Prostate gland (tissue), 2 donors: ENCODE measurements around the gene C5orf15. TPM values are rescaled to one million over a fixed set of nuclear protein-coding genes. Genes with fewer than 3 reads are reported as not detected.

Experiments
- DNase-seq: peaks from one replicate; pipeline ENCODE4 v3.0.0-alpha.2; 2019; ENCODE audit warnings: low spot score
- H3K27ac ChIP-seq, 2 donors: fragments of 200-600 bp; sonication (generic); 2 replicates each; pipeline ENCODE4 v1.5.1; 2017 to 2019
- H3K27me3 ChIP-seq: fragments of 200-600 bp; sonication (generic); replicated peaks from 2 replicates; pipeline ENCODE4 v1.5.1; 2019; ENCODE audit not compliant: insufficient read depth
- H3K36me3 ChIP-seq, 2 donors: fragments of 200-600 bp; sonication (generic); 1 replicate in 1 of 2; 2 replicates in 1 of 2; pipeline versions ENCODE4 v1.5.1 to v1.8.1; 2017 to 2019
- H3K4me1 ChIP-seq: fragments of 200-600 bp; sonication (generic); replicated peaks from 2 replicates; pipeline ENCODE4 v1.5.1; 2019
- H3K4me3 ChIP-seq, 2 donors: fragments of 200-600 bp; sonication (generic); 2 replicates each; pipeline ENCODE4 v1.5.1; 2017 to 2019
- H3K9me3 ChIP-seq: fragments of 200-600 bp; sonication (generic); 2 replicates; pipeline ENCODE4 v1.5.1; 2017
- CTCF ChIP-seq, 4 experiments: fragments of 200-600 bp in 2 of 4; fragments of 450-650 bp in 2 of 4; sonication (generic) in 2 of 4; IDR thresholded peaks; 1 replicate in 3 of 4; 2 replicates in 1 of 4; pipeline ENCODE4 v1.5.1; 2016 to 2019; ENCODE audit warnings: antibody characterized with exemption in 4 of 4, mild to moderate bottlenecking in 2 of 4, moderate library complexity in 2 of 4
- POLR2A ChIP-seq: fragments of 450-650 bp; IDR thresholded peaks from one replicate; pipeline ENCODE4 v1.6.1; 2016; ENCODE audit warnings: antibody characterized with exemption, mild to moderate bottlenecking
- POLR2AphosphoS5 ChIP-seq: sonication (generic); formaldehyde crosslinking; IDR thresholded peaks from one replicate; pipeline ENCODE4 v1.6.1; 2017; ENCODE audit warnings: antibody characterized with exemption
- WGBS: methylation state at CpG from one replicate; pipeline ENCODE4 v1.1.5; 2018; 5-methylcytosine and 5-hydroxymethylcytosine counted together
- intact Hi-C: fragments of 100-400 bp; cut with DNase I; formaldehyde crosslinking; loops from one replicate; pipeline ENCODE4 v1.14.2; 2022
- total RNA-seq, 2 donors: library from RNA; depleted of rRNA; stranded (reverse); fragments of >200 nt; gene quantifications; one replicate each; pipeline ENCODE4 v1.1.0, GENCODE V29; 2016

Gene C5orf15
- total RNA-seq, 2 donors from 2014 or later: 68.4 to 71.8 TPM

GRCh38 chr5:133919148-133920136, 49.0 kb downstream of the C5orf15 start:
- no peak for TF ChIP-seq POLR2AphosphoS5
- TF ChIP-seq POLR2A: no peak
- TF ChIP-seq CTCF (IDR thresholded peaks at IDR 0.05): no peak
- Histone ChIP-seq H3K4me3 (no peak overlapping the region), H3K9me3 (no peaks in the 10 kb centered on the region), H3K36me3 (no peaks in the 10 kb centered on the region), H3K4me1 (no peaks in the 10 kb centered on the region), H3K27ac (no peak overlapping the region), H3K27me3 (no peaks in the 10 kb centered on the region)
- no peak for DNase-seq
- intact Hi-C loops: no loop called here
- 92% methylated on average over 16 of the region's 16 CpGs for WGBS

GRCh38 chr5:133918731-133919130, 49.7 kb downstream of the C5orf15 start:
- WGBS: 97% methylated on average over 10 of the region's 10 CpGs
- no peak overlapping the region for H3K27ac ChIP-seq
- intact Hi-C loops: no loop called here
- H3K4me1 ChIP-seq: no peaks in the 10 kb centered on the region
- DNase-seq: no peak
- H3K36me3 ChIP-seq: no peaks in the 10 kb centered on the region
- H3K9me3 ChIP-seq: no peaks in the 10 kb centered on the region
- no peaks in the 10 kb centered on the region for H3K27me3 ChIP-seq
- no peak for TF ChIP-seq POLR2AphosphoS5
- TF ChIP-seq POLR2A: no peak
- no peak for TF ChIP-seq CTCF (IDR thresholded peaks at IDR 0.05)
- H3K4me3 ChIP-seq: no peak overlapping the region

GRCh38 chr5:133918316-133918715, 50.1 kb downstream of the C5orf15 start:
- Histone ChIP-seq H3K27me3 (no peaks in the 10 kb centered on the region), H3K36me3 (no peaks in the 10 kb centered on the region), H3K4me1 (no peaks in the 10 kb centered on the region), H3K27ac (no peak overlapping the region), H3K9me3 (no peaks in the 10 kb centered on the region), H3K4me3 (no peak overlapping the region)
- TF ChIP-seq POLR2A (no peak), POLR2AphosphoS5 (no peak), CTCF (IDR thresholded peaks at IDR 0.05) (no peak)
- intact Hi-C loops: no loop called here
- DNase-seq: no peak
- 92% methylated on average over 10 of the region's 10 CpGs for WGBS

GRCh38 chr5:133917785-133918184, 50.6 kb downstream of the C5orf15 start:
- DNase-seq: no peak
- Histone ChIP-seq H3K4me1 (no peaks in the 10 kb centered on the region), H3K9me3 (no peaks in the 10 kb centered on the region), H3K4me3 (no peak overlapping the region), H3K27ac (no peak overlapping the region), H3K36me3 (no peaks in the 10 kb centered on the region), H3K27me3 (no peaks in the 10 kb centered on the region)
- TF ChIP-seq POLR2A (no peak), POLR2AphosphoS5 (no peak), CTCF (IDR thresholded peaks at IDR 0.05) (no peak)
- intact Hi-C loops: no loop called here
- WGBS: 83% methylated on average over 7 of the region's 7 CpGs

- no peak for TF ChIP-seq POLR2AphosphoS5
- TF ChIP-seq POLR2A: no peak
- TF ChIP-seq CTCF (IDR thresholded peaks at IDR 0.05): no peak
- Histone ChIP-seq H3K27ac (no peak overlapping the region), H3K27me3 (no peaks in the 10 kb centered on the region), H3K4me1 (no peaks in the 10 kb centered on the region), H3K36me3 (no peaks in the 10 kb centered on the region), H3K4me3 (no peak overlapping the region), H3K9me3 (no peaks in the 10 kb centered on the region)
- DNase-seq: no peak
- intact Hi-C loops: no loop called here
- 87% methylated on average over 6 of the region's 6 CpGs for WGBS
Observed at GRCh38 chr5:133916914-133917313, 51.5 kb downstream of the C5orf15 start.
